GM12878 (cell line): ENCODE results near the gene BRME1. TPM values are rescaled to one million over a fixed set of nuclear protein-coding genes. Genes with fewer than 3 reads are reported as not detected.

Experiments
- BACH1 ChIP-seq: fragments of 450-650 bp; IDR thresholded peaks from 2 replicates; pipeline ENCODE4 v1.6.1; 2017; ENCODE audit warnings: mild to moderate bottlenecking, borderline replicate concordance
- CHD1 ChIP-seq: IDR thresholded peaks from 2 replicates; pipeline ENCODE4 v1.6.1; 2012; ENCODE audit warnings: low read depth, low read length, improper control_type of control experiment
- CREM ChIP-seq: IDR thresholded peaks from 2 replicates; pipeline ENCODE4 v1.6.1; 2014; ENCODE audit warnings: antibody characterized with exemption, low read depth
- POLR2A ChIP-seq: IDR thresholded peaks from 2 replicates; pipeline ENCODE4 v1.6.1; 2011; ENCODE audit warnings: low read depth, mild to moderate bottlenecking, low read length
- POLR2AphosphoS2 ChIP-seq: IDR thresholded peaks from 2 replicates; pipeline ENCODE4 v1.6.1; 2011; ENCODE audit warnings: low read depth, mild to moderate bottlenecking, low read length, improper control_type of control experiment, moderate library complexity
- ZNF384 ChIP-seq: IDR thresholded peaks from 2 replicates; pipeline ENCODE4 v1.6.1; 2012; ENCODE audit warnings: low read depth, mild to moderate bottlenecking, low read length, improper control_type of control experiment, borderline replicate concordance
- polyA plus RNA-seq, 11 experiments: library from polyadenylated mRNA; depleted of rRNA in 4 of 11; unstranded in 6 of 11; stranded (reverse) in 5 of 11; fragments of >200 nt; fragmentation: Nextera tagmentation in 4 of 11; fragmentation: Illumina TruSeq in 1 of 11; extraction: Ambion mirVana in 4 of 11; extraction: Trizol in 1 of 11; gene quantifications; 1 replicate in 1 of 11; 2 replicates in 10 of 11; pipeline versions ENCODE4 v1.2.1 to v1.2.3, GENCODE V29; 2011 to 2016; ENCODE audit warnings: inconsistent platforms in 2 of 11, missing spikeins in 2 of 11, low read depth in 1 of 11
- total RNA-seq, 4 experiments: library from RNA; depleted of rRNA in 3 of 4; stranded (reverse); fragments of >200 nt in 3 of 4; fragmentation: Illumina TruSeq in 1 of 4; extraction: Trizol in 1 of 4; gene quantifications; 2 replicates each; pipeline versions ENCODE4 v1.2.1 to v1.2.3, GENCODE V29; 2013 to 2021
- TF ChIP-seq, protein P1 (sequence below): fragments of 450-650 bp; IDR thresholded peaks from 2 replicates; pipeline ENCODE4 v1.6.1; 2017; ENCODE audit warnings: mild to moderate bottlenecking
- TF ChIP-seq, protein P2 (sequence below): fragments of 450-650 bp; IDR thresholded peaks from 2 replicates; pipeline ENCODE4 v1.6.1; 2017; ENCODE audit warnings: mild to moderate bottlenecking, moderate library complexity

The BRME1 gene
- total and polyA plus RNA-seq, 10 of the 15 experiments (the other 5 are each of a cell fraction or from before 2014, with no cell fraction given) = 0.07 to 2.2 (median 1.1) TPM; not detected in 1

DNA sequence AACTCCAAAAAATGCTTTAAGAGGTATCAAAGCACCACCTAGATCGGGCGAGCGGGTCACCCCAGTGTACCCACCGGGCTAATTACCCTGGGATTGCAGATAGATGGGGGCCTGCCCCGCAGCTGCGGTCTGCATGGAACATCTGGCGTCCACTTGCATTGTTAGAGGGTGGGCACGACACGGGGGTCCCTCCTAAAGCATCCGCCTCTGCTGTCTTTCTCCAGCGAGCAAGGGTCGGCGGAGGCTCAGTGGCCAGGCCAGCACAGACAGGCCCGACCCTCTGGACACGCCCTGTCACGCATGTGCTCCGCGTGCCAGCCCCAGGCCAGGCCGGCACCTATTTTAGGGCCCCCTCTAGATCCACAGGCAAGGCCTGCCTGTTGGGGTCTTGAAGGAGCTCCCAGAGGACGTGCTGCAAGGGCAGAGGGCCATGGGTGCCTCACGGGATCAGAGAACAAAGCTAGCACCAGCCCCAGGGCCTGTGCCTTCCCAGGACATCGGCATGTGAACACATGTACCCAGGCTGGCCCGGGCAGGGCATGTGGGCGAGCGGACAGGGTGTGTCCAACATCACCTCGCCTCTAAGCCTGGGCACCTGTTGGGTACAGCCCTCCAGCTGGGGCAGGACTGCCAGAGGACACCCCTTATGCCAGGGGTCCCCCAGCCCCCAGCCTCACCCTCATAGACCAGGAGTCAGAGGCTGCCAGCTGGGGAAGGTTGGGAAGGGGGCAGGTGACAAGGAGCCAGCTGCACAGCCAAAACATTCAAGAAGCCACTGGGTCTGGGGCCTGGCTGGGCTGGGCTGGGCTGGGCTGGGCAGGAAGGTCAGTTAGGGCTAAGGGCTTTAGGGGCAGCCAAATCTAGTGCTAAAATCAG, 64.6 kb downstream of the BRME1 start (continued):
- TF ChIP-seq BACH1 (peak; percentile 41; the same call in 1 of the 2 replicates), POLR2A (peak; percentile 67), POLR2AphosphoS2 (peak; percentile 80; the same call in 1 of the 2 replicates), CREM (no peak), CHD1 (no peak; the same call in 1 of the 2 replicates), ZNF384 (no peak)
- TF ChIP-seq, protein P1, sequence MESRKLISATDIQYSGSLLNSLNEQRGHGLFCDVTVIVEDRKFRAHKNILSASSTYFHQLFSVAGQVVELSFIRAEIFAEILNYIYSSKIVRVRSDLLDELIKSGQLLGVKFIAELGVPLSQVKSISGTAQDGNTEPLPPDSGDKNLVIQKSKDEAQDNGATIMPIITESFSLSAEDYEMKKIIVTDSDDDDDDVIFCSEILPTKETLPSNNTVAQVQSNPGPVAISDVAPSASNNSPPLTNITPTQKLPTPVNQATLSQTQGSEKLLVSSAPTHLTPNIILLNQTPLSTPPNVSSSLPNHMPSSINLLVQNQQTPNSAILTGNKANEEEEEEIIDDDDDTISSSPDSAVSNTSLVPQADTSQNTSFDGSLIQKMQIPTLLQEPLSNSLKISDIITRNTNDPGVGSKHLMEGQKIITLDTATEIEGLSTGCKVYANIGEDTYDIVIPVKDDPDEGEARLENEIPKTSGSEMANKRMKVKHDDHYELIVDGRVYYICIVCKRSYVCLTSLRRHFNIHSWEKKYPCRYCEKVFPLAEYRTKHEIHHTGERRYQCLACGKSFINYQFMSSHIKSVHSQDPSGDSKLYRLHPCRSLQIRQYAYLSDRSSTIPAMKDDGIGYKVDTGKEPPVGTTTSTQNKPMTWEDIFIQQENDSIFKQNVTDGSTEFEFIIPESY = 0 out of 2 replicates have a peak, but pooled peaks have one; percentile 16
- TF ChIP-seq, protein P2, sequence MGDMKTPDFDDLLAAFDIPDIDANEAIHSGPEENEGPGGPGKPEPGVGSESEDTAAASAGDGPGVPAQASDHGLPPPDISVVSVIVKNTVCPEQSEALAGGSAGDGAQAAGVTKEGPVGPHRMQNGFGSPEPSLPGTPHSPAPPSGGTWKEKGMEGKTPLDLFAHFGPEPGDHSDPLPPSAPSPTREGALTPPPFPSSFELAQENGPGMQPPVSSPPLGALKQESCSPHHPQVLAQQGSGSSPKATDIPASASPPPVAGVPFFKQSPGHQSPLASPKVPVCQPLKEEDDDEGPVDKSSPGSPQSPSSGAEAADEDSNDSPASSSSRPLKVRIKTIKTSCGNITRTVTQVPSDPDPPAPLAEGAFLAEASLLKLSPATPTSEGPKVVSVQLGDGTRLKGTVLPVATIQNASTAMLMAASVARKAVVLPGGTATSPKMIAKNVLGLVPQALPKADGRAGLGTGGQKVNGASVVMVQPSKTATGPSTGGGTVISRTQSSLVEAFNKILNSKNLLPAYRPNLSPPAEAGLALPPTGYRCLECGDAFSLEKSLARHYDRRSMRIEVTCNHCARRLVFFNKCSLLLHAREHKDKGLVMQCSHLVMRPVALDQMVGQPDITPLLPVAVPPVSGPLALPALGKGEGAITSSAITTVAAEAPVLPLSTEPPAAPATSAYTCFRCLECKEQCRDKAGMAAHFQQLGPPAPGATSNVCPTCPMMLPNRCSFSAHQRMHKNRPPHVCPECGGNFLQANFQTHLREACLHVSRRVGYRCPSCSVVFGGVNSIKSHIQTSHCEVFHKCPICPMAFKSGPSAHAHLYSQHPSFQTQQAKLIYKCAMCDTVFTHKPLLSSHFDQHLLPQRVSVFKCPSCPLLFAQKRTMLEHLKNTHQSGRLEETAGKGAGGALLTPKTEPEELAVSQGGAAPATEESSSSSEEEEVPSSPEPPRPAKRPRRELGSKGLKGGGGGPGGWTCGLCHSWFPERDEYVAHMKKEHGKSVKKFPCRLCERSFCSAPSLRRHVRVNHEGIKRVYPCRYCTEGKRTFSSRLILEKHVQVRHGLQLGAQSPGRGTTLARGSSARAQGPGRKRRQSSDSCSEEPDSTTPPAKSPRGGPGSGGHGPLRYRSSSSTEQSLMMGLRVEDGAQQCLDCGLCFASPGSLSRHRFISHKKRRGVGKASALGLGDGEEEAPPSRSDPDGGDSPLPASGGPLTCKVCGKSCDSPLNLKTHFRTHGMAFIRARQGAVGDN = peak; percentile 20; the same call in 1 of the 2 replicates
